Spleen (tissue), 7 donors: ENCODE results near the gene ZNF524.

Source experiments
- CTCF ChIP-seq, 11 experiments: fragments of 200-600 bp in 7 of 11; fragments of 450-650 bp in 4 of 11; sonication (generic) in 4 of 11; IDR thresholded peaks in 8 of 11; conservative IDR thresholded peaks in 3 of 11; 1 replicate in 7 of 11; 2 replicates in 4 of 11; pipeline versions ENCODE4 v1.4.0 to v1.8.0; 2016 to 2021; ENCODE audit warnings: antibody characterized with exemption in 11 of 11, inconsistent platforms in 4 of 11, mild to moderate bottlenecking in 1 of 11
- POLR2A ChIP-seq, 3 donors: fragments of 450-650 bp; IDR thresholded peaks; one replicate each; pipeline ENCODE4 v1.5.1; 2017; ENCODE audit warnings: antibody characterized with exemption in 3 of 3, mild to moderate bottlenecking in 1 of 3
- POLR2AphosphoS5 ChIP-seq, 3 donors: sonication (generic); formaldehyde crosslinking; IDR thresholded peaks; one replicate each; pipeline ENCODE4 v1.5.1; 2017; ENCODE audit warnings: antibody characterized with exemption in 3 of 3
- donor health status: DM: no; HTN: no; CAD: no; lungs with moderate emphysema.
- donor health status: DM: no; HTN: no; CAD: no.
- donor health status: DM: no; HTN: no; CAD: no.

DNA sequence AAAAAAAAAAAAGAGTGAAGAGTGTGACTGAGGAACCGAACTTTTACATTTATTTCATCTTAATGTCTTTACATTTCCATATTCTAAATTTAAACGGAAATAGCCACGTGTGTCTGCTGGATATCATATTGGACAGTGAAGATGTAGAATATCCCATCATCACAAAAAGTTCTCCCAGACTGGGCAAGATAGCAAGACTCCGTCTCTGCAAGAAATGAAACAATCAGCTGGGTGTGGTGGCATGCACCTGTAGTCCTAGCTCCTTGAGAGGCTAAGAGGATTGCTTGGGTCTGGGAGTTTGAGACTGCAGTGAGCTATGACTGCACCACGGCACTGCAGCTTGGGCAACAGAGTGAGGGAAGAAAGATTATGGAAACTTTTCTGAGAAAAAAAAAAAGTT is 23.3 kb upstream of the ZNF524 start:
- no peak for TF ChIP-seq CTCF (IDR thresholded peaks at IDR 0.05 in 8 of 11, conservative IDR thresholded peaks at IDR 0.05 in 3 of 11)
- no peak for TF ChIP-seq POLR2AphosphoS5 (IDR thresholded peaks at IDR 0.05)
- TF ChIP-seq POLR2A (IDR thresholded peaks at IDR 0.05) = no peak
